GM18909 (cell line): ENCODE measurements around the gene CA12.

ENCODE experiments used
- ATAC-seq: cut with Tn5 transposase; IDR thresholded peaks from one replicate; pipeline ENCODE4 v1.9.1; 2021; ENCODE audit warnings: mild to moderate bottlenecking; ENCODE audit not compliant: unreplicated experiment, poor library complexity

Gene CA12

GRCh38 chr15:63318344-63318743, 63.3 kb downstream of the CA12 start:
- ATAC-seq, result no peak

GRCh38 chr15:63314409-63314808, 67.2 kb downstream of the CA12 start:
- no peak for ATAC-seq

GRCh38 chr15:63313825-63314224, 67.8 kb downstream of the CA12 start:
- ATAC-seq, result no peak

- no peak for ATAC-seq
These were observed 69.4 kb downstream of the CA12 start for GRCh38 chr15:63312286-63312685.

- ATAC-seq, result no peak
These were observed 71.0 kb downstream of the CA12 start for GRCh38 chr15:63310646-63311045.

GRCh38 chr15:63308947-63309346, 72.7 kb downstream of the CA12 start:
- no peak for ATAC-seq

- ATAC-seq, result no peak
These were observed 73.2 kb downstream of the CA12 start for GRCh38 chr15:63308491-63308890.

- ATAC-seq, result no peak
These were observed 75.1 kb downstream of the CA12 start for GRCh38 chr15:63306492-63307073.

- ATAC-seq, result no peak
These were observed 76.4 kb downstream of the CA12 start for GRCh38 chr15:63305260-63305659.

GRCh38 chr15:63301088-63301487, 80.6 kb downstream of the CA12 start:
- ATAC-seq, result no peak

GRCh38 chr15:63299943-63300575, 81.6 kb downstream of the CA12 start:
- ATAC-seq, result no peak

- ATAC-seq, result no peak
These were observed 85.5 kb downstream of the CA12 start for GRCh38 chr15:63296195-63296594.

- ATAC-seq, result no peak
These were observed 86.3 kb downstream of the CA12 start for GRCh38 chr15:63295341-63295740.

- ATAC-seq, result no peak
These were observed 87.3 kb downstream of the CA12 start for GRCh38 chr15:63294359-63294758.

GRCh38 chr15:63292771-63293170, 88.9 kb downstream of the CA12 start:
- no peak for ATAC-seq

GRCh38 chr15:63292241-63292640, 89.4 kb downstream of the CA12 start:
- no peak for ATAC-seq

GRCh38 chr15:63291507-63291906, 90.1 kb downstream of the CA12 start:
- no peak for ATAC-seq

- no peak for ATAC-seq
These were observed 92.8 kb downstream of the CA12 start for GRCh38 chr15:63288778-63289378.

- ATAC-seq, result no peak
These were observed 93.3 kb downstream of the CA12 start for GRCh38 chr15:63288342-63288741.

- no peak for ATAC-seq
These were observed 94.5 kb downstream of the CA12 start for GRCh38 chr15:63287109-63287508.

- no peak for ATAC-seq
These were observed 97.3 kb downstream of the CA12 start for GRCh38 chr15:63284335-63284734.

- ATAC-seq, result no peak
These were observed 98.5 kb downstream of the CA12 start for GRCh38 chr15:63283126-63283525.
